HG03280 (cell line): ENCODE data around the gene TXNDC15.
"Not testable (repeated sequence)": the region's sequence is repeated elsewhere in the genome, so short reads cannot be mapped to it uniquely, and the experiment has no call there.

Experiments
- ATAC-seq: cut with Tn5 transposase; IDR thresholded peaks from one replicate; pipeline ENCODE4 v1.9.1; 2021; ENCODE audit warnings: mild to moderate bottlenecking, moderate library complexity; ENCODE audit not compliant: unreplicated experiment

The TXNDC15 gene

GRCh38 chr5:134873987-134874830 lies at the start of gene TXNDC15:
Gene TXNDC15, plus strand, starts transcription at chr5:134874371. Its CDS starts 57 bp downstream, at chr5:134874428.
- ATAC-seq: peak; percentile 79

GRCh38 chr5:134824681-134825080 lies 49.5 kb upstream of the TXNDC15 start:
- ATAC-seq: no peak

GRCh38 chr5:134825212-134825611 lies 49.0 kb upstream of the TXNDC15 start:
- no peak for ATAC-seq

- no peak for ATAC-seq
Measured at GRCh38 chr5:134833340-134834032, 40.7 kb upstream of the TXNDC15 start.

- no peak for ATAC-seq
Measured at GRCh38 chr5:134835623-134836022, 38.5 kb upstream of the TXNDC15 start.

- ATAC-seq: no peak
Measured at GRCh38 chr5:134837530-134838181, 36.5 kb upstream of the TXNDC15 start.

GRCh38 chr5:134838361-134838760 lies 35.8 kb upstream of the TXNDC15 start:
- not testable (repeated sequence) for ATAC-seq

GRCh38 chr5:134840811-134841210 lies 33.4 kb upstream of the TXNDC15 start:
- no peak for ATAC-seq

GRCh38 chr5:134844252-134844651 lies 29.9 kb upstream of the TXNDC15 start:
- ATAC-seq: no peak

- ATAC-seq: no peak
Measured at GRCh38 chr5:134845335-134845851, 28.8 kb upstream of the TXNDC15 start.

GRCh38 chr5:134845852-134846640 lies 28.1 kb upstream of the TXNDC15 start, which contains the start of gene C5orf24:
Gene C5orf24, plus strand, starts transcription at chr5:134845968. Its CDS starts 8,933 bp downstream, at chr5:134854901.
- peak; percentile 94 for ATAC-seq

GRCh38 chr5:134846641-134846960 lies 27.6 kb upstream of the TXNDC15 start:
- no peak for ATAC-seq

GRCh38 chr5:134849434-134849933 lies 24.7 kb upstream of the TXNDC15 start:
- not testable (repeated sequence) for ATAC-seq

- ATAC-seq: no peak
Measured at GRCh38 chr5:134851307-134851923, 22.8 kb upstream of the TXNDC15 start.

GRCh38 chr5:134856465-134856864 lies 17.7 kb upstream of the TXNDC15 start:
- ATAC-seq: not testable (repeated sequence)

GRCh38 chr5:134857401-134857800 lies 16.8 kb upstream of the TXNDC15 start:
- ATAC-seq: no peak

GRCh38 chr5:134864707-134865106 lies 9.5 kb upstream of the TXNDC15 start:
- ATAC-seq: no peak

- no peak for ATAC-seq
Measured at GRCh38 chr5:134873494-134873893, 677 bp upstream of the TXNDC15 start.

GRCh38 chr5:134874831-134875655 lies 872 bp downstream of the TXNDC15 start:
- ATAC-seq: peak; percentile 33
